ENCODE measurements around the gene MYBPC3.
A peak's percentile ranks its signal among the peaks of the same experiment; 100 is the strongest.

The MYBPC3 gene

GRCh38 chr11:47398011-47398410 is 45.5 kb upstream of the MYBPC3 start:
- Histone ChIP-seq H3K9me3 (replicated peaks in 1 of 2; ENCODE audit: control insufficient read depth in 2 of 2, insufficient read depth in 1 of 2, low read depth in 1 of 2, low read length in 2 of 2) (no peaks in the 10 kb centered on the region), H3K79me1 (ENCODE audit: low read depth, low read length) (peaks cover 1% of the 10 kb centered on the region)

GRCh38 chr11:47396049-47396320 is 43.5 kb upstream of the MYBPC3 start:
- no peak overlapping the region for H2BK5ac ChIP-seq (ENCODE audit: low read length)
- no peak overlapping the region for H2BK12ac ChIP-seq (ENCODE audit: low read length)
- no peak for DNase-seq (ENCODE audit: low spot score)
- H3K4ac ChIP-seq (ENCODE audit: low read length) = no peak overlapping the region
- H2BK120ac ChIP-seq (ENCODE audit: low read depth, low read length) = no peak overlapping the region
- no peaks in the 10 kb centered on the region for H3K27me3 ChIP-seq (ENCODE audit: control insufficient read depth in 3 of 3, insufficient read depth in 3 of 3, low read depth in 1 of 3, low read length in 3 of 3)
- no peak overlapping the region for H4K91ac ChIP-seq (ENCODE audit: low read depth, low read length, poor library complexity)
- H2AFZ ChIP-seq (ENCODE audit: low read length) = peak overlapping the region; percentile 37
- no peak overlapping the region for H3K14ac ChIP-seq (ENCODE audit: low read length)
- H3K4me3 ChIP-seq (ENCODE audit: low read length in 2 of 2) = no peak overlapping the region
- H3K4me1 ChIP-seq (ENCODE audit: control insufficient read depth in 2 of 2, insufficient read depth in 1 of 2, low read depth in 1 of 2, low read length in 2 of 2) = peaks cover 6% of the 10 kb centered on the region in 2 donors
- H2AK5ac ChIP-seq (ENCODE audit: low read depth, low read length) = peak overlapping the region; percentile 75
- no peak overlapping the region for H3K9ac ChIP-seq (ENCODE audit: low read depth, low read length, poor library complexity)
- H3K23ac ChIP-seq (ENCODE audit: low read depth, low read length, poor library complexity) = no peak overlapping the region
- H3K18ac ChIP-seq (ENCODE audit: low read length) = peak overlapping the region; percentile 71
- no peaks in the 10 kb centered on the region for H3K36me3 ChIP-seq (replicated peaks in 1 of 2; ENCODE audit: control insufficient read depth in 2 of 2, insufficient read depth in 2 of 2, low read length in 2 of 2)
- H3K27ac ChIP-seq (replicated peaks; ENCODE audit: low read length) = no peak overlapping the region
- H3K79me1 ChIP-seq (ENCODE audit: low read depth, low read length) = peaks cover 1% of the 10 kb centered on the region
- H3K9me3 ChIP-seq (replicated peaks in 1 of 2; ENCODE audit: control insufficient read depth in 2 of 2, insufficient read depth in 1 of 2, low read depth in 1 of 2, low read length in 2 of 2) = no peaks in the 10 kb centered on the region
- H3K4me2 ChIP-seq (ENCODE audit: insufficient read depth, low read length, poor library complexity, severe bottlenecking) = no peak overlapping the region
- peak overlapping the region; percentile 21 for H2BK15ac ChIP-seq (ENCODE audit: low read length)
- no peak overlapping the region for H4K8ac ChIP-seq (ENCODE audit: low read depth, low read length)
- WGBS, 2 donors (ENCODE audit: extremely low coverage in 2 of 2, insufficient read length in 2 of 2, insufficient replicate concordance in 1 of 2) = no CpG with 5 or more reads among the region's 3 CpGs

More at GRCh38 chr11:47398011-47398410, 45.5 kb upstream of the MYBPC3 start:
- H3K27ac ChIP-seq (replicated peaks; ENCODE audit: low read length) = no peak overlapping the region
- no peak overlapping the region for H2AK5ac ChIP-seq (ENCODE audit: low read depth, low read length)
- DNase-seq (ENCODE audit: low spot score) = no peak
- H3K18ac ChIP-seq (ENCODE audit: low read length) = no peak overlapping the region
- H3K4me2 ChIP-seq (ENCODE audit: insufficient read depth, low read length, poor library complexity, severe bottlenecking) = no peak overlapping the region
- no peak overlapping the region for H4K8ac ChIP-seq (ENCODE audit: low read depth, low read length)
- no peaks in the 10 kb centered on the region for H3K36me3 ChIP-seq (replicated peaks in 1 of 2; ENCODE audit: control insufficient read depth in 2 of 2, insufficient read depth in 2 of 2, low read length in 2 of 2)
- H4K91ac ChIP-seq (ENCODE audit: low read depth, low read length, poor library complexity) = no peak overlapping the region
- H3K27me3 ChIP-seq (ENCODE audit: control insufficient read depth in 3 of 3, insufficient read depth in 3 of 3, low read depth in 1 of 3, low read length in 3 of 3) = no peaks in the 10 kb centered on the region
- H3K4ac ChIP-seq (ENCODE audit: low read length) = no peak overlapping the region
- H2BK120ac ChIP-seq (ENCODE audit: low read depth, low read length) = no peak overlapping the region
- H2BK12ac ChIP-seq (ENCODE audit: low read length) = no peak overlapping the region
- no peak overlapping the region for H3K14ac ChIP-seq (ENCODE audit: low read length)
- no CpG with 5 or more reads among the region's 3 CpGs for WGBS, 2 donors (ENCODE audit: extremely low coverage in 2 of 2, insufficient read length in 2 of 2, insufficient replicate concordance in 1 of 2)
- no peak overlapping the region for H3K23ac ChIP-seq (ENCODE audit: low read depth, low read length, poor library complexity)
- no peak overlapping the region for H3K4me3 ChIP-seq (ENCODE audit: low read length in 2 of 2)
- no peak overlapping the region for H3K9ac ChIP-seq (ENCODE audit: low read depth, low read length, poor library complexity)
- peaks cover 6% of the 10 kb centered on the region in 2 donors for H3K4me1 ChIP-seq (ENCODE audit: control insufficient read depth in 2 of 2, insufficient read depth in 1 of 2, low read depth in 1 of 2, low read length in 2 of 2)
- H2BK5ac ChIP-seq (ENCODE audit: low read length) = no peak overlapping the region
- H2AFZ ChIP-seq (ENCODE audit: low read length) = peak overlapping the region; percentile 40
- H2BK15ac ChIP-seq (ENCODE audit: low read length) = no peak overlapping the region

- H2BK15ac ChIP-seq (ENCODE audit: low read length) = peak overlapping the region; percentile 21
- no peak overlapping the region for H3K4me2 ChIP-seq (ENCODE audit: insufficient read depth, low read length, poor library complexity, severe bottlenecking)
- H3K14ac ChIP-seq (ENCODE audit: low read length) = no peak overlapping the region
- peak overlapping the region; percentile 22 for H2BK12ac ChIP-seq (ENCODE audit: low read length)
- no peak for DNase-seq (ENCODE audit: low spot score)
- no peak overlapping the region for H3K4ac ChIP-seq (ENCODE audit: low read length)
- H4K8ac ChIP-seq (ENCODE audit: low read depth, low read length) = peak overlapping the region; percentile 43
- no peak overlapping the region for H3K4me3 ChIP-seq (ENCODE audit: low read length in 2 of 2)
- H3K9ac ChIP-seq (ENCODE audit: low read depth, low read length, poor library complexity) = no peak overlapping the region
- H3K4me1 ChIP-seq (ENCODE audit: control insufficient read depth in 2 of 2, insufficient read depth in 1 of 2, low read depth in 1 of 2, low read length in 2 of 2) = peaks cover 5% of the 10 kb centered on the region in 2 donors
- no peak overlapping the region for H3K27ac ChIP-seq (replicated peaks; ENCODE audit: low read length)
- no peak overlapping the region for H3K23ac ChIP-seq (ENCODE audit: low read depth, low read length, poor library complexity)
- H3K18ac ChIP-seq (ENCODE audit: low read length) = peak overlapping the region; percentile 83
- peaks cover 1% of the 10 kb centered on the region for H3K79me1 ChIP-seq (ENCODE audit: low read depth, low read length)
- H3K9me3 ChIP-seq (replicated peaks in 1 of 2; ENCODE audit: control insufficient read depth in 2 of 2, insufficient read depth in 1 of 2, low read depth in 1 of 2, low read length in 2 of 2) = no peaks in the 10 kb centered on the region
- H2BK5ac ChIP-seq (ENCODE audit: low read length) = no peak overlapping the region
- no peak overlapping the region for H4K91ac ChIP-seq (ENCODE audit: low read depth, low read length, poor library complexity)
- peak overlapping the region; percentile 75 for H2AK5ac ChIP-seq (ENCODE audit: low read depth, low read length)
- no CpG with 5 or more reads among the region's 25 CpGs for WGBS, 2 donors (ENCODE audit: extremely low coverage in 2 of 2, insufficient read length in 2 of 2, insufficient replicate concordance in 1 of 2)
- peak overlapping the region; percentile 80 for H2AFZ ChIP-seq (ENCODE audit: low read length)
- H3K27me3 ChIP-seq (ENCODE audit: control insufficient read depth in 3 of 3, insufficient read depth in 3 of 3, low read depth in 1 of 3, low read length in 3 of 3) = no peaks in the 10 kb centered on the region
- H2BK120ac ChIP-seq (ENCODE audit: low read depth, low read length) = no peak overlapping the region
- no peaks in the 10 kb centered on the region for H3K36me3 ChIP-seq (replicated peaks in 1 of 2; ENCODE audit: control insufficient read depth in 2 of 2, insufficient read depth in 2 of 2, low read length in 2 of 2)
Observed at GRCh38 chr11:47395223-47396048, 42.9 kb upstream of the MYBPC3 start.

GRCh38 chr11:47394322-47395222 is 42.1 kb upstream of the MYBPC3 start:
- Histone ChIP-seq H3K18ac (ENCODE audit: low read length) (peak overlapping the region; percentile 85), H3K4me3 (ENCODE audit: low read length in 2 of 2) (no peak overlapping the region), H2BK120ac (ENCODE audit: low read depth, low read length) (no peak overlapping the region), H3K27ac (replicated peaks; ENCODE audit: low read length) (no peak overlapping the region), H4K91ac (ENCODE audit: low read depth, low read length, poor library complexity) (no peak overlapping the region), H3K4ac (ENCODE audit: low read length) (no peak overlapping the region), H3K9ac (ENCODE audit: low read depth, low read length, poor library complexity) (peak overlapping the region; percentile 21), H3K36me3 (replicated peaks in 1 of 2; ENCODE audit: control insufficient read depth in 2 of 2, insufficient read depth in 2 of 2, low read length in 2 of 2) (no peaks in the 10 kb centered on the region), H2AFZ (ENCODE audit: low read length) (peak overlapping the region; percentile 80), H2BK5ac (ENCODE audit: low read length) (no peak overlapping the region), H2AK5ac (ENCODE audit: low read depth, low read length) (peak overlapping the region; percentile 46), H2BK12ac (ENCODE audit: low read length) (no peak overlapping the region), H3K14ac (ENCODE audit: low read length) (peak overlapping the region; percentile 71), H3K79me1 (ENCODE audit: low read depth, low read length) (peaks cover 1% of the 10 kb centered on the region), H4K8ac (ENCODE audit: low read depth, low read length) (peak overlapping the region; percentile 17), H2BK15ac (ENCODE audit: low read length) (peak overlapping the region; percentile 2), H3K27me3 (ENCODE audit: control insufficient read depth in 3 of 3, insufficient read depth in 3 of 3, low read depth in 1 of 3, low read length in 3 of 3) (no peaks in the 10 kb centered on the region), H3K4me2 (ENCODE audit: insufficient read depth, low read length, poor library complexity, severe bottlenecking) (no peak overlapping the region), H3K9me3 (replicated peaks in 1 of 2; ENCODE audit: control insufficient read depth in 2 of 2, insufficient read depth in 1 of 2, low read depth in 1 of 2, low read length in 2 of 2) (no peaks in the 10 kb centered on the region), H3K4me1 (ENCODE audit: control insufficient read depth in 2 of 2, insufficient read depth in 1 of 2, low read depth in 1 of 2, low read length in 2 of 2) (peaks cover 0 to under 1% of the 10 kb centered on the region in 2 donors), H3K23ac (ENCODE audit: low read depth, low read length, poor library complexity) (peak overlapping the region; percentile 73)
- no peak for DNase-seq (ENCODE audit: low spot score)
- no CpG with 5 or more reads among the region's 39 CpGs for WGBS, 2 donors (ENCODE audit: extremely low coverage in 2 of 2, insufficient read length in 2 of 2, insufficient replicate concordance in 1 of 2)

Data from neuronal stem cell (in vitro differentiated cells).